A549 treated with DMSO at 1 μM for 4 hours (cell line): ENCODE measurements around the gene SCGB3A2. TPM values are rescaled to one million over a fixed set of nuclear protein-coding genes. Genes with fewer than 3 reads are reported as not detected.

Experiments
- total RNA-seq: library from RNA; stranded (reverse); fragments of 200-300 nt; extraction: Qiagen RNA extraction; gene quantifications from 5 replicates; pipeline ENCODE4 v1.2.3, GENCODE V29; 2022; ENCODE audit warnings: low read depth

Gene SCGB3A2, protein sequence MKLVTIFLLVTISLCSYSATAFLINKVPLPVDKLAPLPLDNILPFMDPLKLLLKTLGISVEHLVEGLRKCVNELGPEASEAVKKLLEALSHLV
- total RNA-seq = not detected in 5 replicates

DNA sequence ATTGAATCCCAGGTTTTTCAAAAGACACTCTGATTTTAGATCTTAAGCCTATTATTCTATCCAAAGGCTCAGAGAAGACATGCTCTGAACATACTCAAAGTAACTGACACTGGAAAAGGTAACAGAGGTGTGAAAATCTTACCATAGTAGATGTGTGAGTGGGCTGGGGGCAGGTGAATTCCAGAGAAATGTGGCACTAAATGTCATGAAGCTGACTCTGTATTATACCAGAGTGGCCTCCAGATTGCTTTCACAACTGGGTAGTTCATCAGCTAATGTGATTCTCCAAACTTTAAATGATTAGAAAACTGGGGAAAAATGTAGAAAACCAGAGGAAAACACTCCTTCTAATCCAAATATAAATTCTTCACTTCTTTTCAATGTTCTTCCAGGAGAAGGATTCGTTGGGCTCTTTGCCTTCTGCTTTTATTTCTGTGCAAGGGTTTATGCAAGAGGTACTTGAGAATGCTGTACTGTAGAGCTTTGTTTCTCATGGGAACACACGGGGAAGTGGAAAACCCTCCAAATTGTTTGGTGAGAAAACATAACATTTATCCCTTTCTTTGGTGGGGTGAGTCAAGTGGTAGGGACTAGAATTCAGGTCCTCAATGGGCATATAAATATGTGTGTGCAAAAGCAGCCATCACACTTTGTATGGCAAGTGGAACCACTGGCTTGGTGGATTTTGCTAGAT is at the start of gene SCGB3A2:
TSS of gene SCGB3A2 (plus strand) at position 646 of the 694 bp plus-strand sequence. CDS start 93 bp downstream, outside the sequence.

DNA sequence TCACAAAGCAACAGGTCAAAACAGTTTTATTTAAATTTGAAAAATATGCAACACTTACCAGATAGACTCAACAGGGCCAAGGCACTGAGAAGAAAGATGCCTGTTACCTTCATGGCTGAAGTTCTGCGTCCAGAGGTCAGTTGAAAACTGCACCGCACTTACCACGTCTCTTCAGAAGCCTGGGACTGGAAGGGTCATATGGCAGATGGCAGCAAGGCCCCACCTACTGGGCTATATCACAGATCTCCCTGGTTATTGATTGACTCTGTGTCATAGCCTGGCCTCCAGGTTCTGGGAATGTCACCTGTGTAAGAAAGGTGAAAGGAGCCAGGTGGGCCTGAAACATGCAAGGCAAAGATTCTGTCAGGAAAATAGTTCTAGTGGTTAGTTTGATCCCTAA is 47.0 kb upstream of the SCGB3A2 start, which contains the start of gene SPINK1:
TSS of gene SPINK1 (minus strand) at position 207 of the 400 bp plus-strand sequence. CDS start at position 113, 94 bp downstream.

DNA sequence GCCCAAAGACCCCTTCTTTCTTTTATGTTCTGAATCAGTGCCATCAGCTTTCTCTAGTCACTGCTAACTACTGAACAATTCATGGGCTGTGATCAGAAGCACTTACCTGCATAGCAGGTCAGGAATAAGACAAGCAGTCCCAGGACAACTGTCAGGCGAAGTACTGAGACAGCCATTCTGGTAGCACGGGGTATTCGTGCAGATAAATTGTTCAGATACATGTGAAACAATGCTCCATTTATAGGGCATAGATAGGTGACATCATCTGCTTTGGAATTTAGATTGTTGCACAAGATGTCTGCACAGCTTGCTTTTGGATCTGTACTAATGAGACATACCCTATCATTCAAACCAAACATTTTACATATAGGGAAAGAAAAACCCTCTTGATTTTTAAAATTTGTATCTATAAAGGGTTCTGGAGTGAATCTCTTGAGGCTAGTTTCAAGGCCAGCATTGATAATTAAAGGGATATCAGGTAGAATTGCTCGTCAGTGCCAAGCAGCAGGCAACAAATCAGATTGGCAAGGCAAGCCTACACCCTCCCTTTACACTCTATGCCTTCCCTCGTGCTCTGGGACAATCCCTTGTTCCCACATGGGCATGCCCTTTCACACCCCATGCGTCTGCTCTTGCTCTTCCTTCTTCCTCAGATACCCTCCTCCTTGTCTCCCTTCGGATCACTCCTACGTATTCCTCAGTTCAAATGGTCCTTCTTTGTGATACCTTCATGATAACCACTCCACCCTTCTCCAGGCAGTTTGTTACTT is 28.0 kb downstream of the SCGB3A2 start, which contains the start of gene C5orf46:
TSS of gene C5orf46 (minus strand) at position 213 of the 770 bp plus-strand sequence. CDS start at position 176, 37 bp downstream.

Other genes starting within 250 kb of the SCGB3A2 start
- gene JAKMIP2, start 96.0 kb upstream of the SCGB3A2 start, total RNA-seq = not detected in 5 replicates
- 0.37 to 1.4 TPM (median 0.92 TPM) in 5 replicates for gene SPINK1, start 47.0 kb upstream of the SCGB3A2 start, total RNA-seq
- not detected in 5 replicates for gene C5orf46, start 27.8 kb downstream of the SCGB3A2 start, total RNA-seq
- not detected in 5 replicates for gene SPINK5, start 185.3 kb downstream of the SCGB3A2 start, total RNA-seq